ENCODE measurements around the gene FNBP1L.

- no peak for TF ChIP-seq POLR2A (IDR thresholded peaks at IDR 0.05)
- no peak for TF ChIP-seq CTCF (IDR thresholded peaks at IDR 0.05)
These were observed 80.5 kb downstream of the FNBP1L start for GRCh38 chr1:93528412-93528811.

All from testis (tissue), 2 donors.